Activated gamma-delta T cell treated with anti-CD3 and anti-CD28 coated beads, Interleukin-2, amount 50 U/mL, for 16 hours (primary cell): Measurements from ENCODE around the gene ARHGEF4.
"Not testable (repeated sequence)": the region's sequence is repeated elsewhere in the genome, so short reads cannot be mapped to it uniquely, and the experiment has no call there.

Experiments
- DNase-seq: peaks from one replicate; pipeline ENCODE4 v3.0.0-alpha.2; 2020; ENCODE audit warnings: low read depth

ARHGEF4 gene

DNA sequence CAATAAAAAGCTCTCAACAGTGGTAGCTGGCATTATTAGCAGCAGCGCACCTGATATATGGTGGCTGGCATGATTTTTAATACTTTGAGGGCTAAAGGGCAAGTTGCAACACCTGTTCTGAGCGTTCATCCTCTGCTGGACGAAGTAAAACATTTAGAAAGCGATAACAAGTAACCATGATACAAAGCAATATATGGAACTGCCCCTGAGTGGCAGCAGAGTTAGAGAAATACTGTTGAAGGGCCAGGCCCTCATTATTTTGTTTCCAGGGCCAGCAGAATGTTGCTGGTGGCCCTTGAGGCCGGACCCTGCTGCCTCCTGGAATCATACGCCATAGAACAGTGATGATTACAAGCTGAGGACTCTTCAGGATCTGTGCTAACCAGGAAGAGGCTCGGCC lies 47.8 kb downstream of the ARHGEF4 start:
- DNase-seq = no peak

DNA sequence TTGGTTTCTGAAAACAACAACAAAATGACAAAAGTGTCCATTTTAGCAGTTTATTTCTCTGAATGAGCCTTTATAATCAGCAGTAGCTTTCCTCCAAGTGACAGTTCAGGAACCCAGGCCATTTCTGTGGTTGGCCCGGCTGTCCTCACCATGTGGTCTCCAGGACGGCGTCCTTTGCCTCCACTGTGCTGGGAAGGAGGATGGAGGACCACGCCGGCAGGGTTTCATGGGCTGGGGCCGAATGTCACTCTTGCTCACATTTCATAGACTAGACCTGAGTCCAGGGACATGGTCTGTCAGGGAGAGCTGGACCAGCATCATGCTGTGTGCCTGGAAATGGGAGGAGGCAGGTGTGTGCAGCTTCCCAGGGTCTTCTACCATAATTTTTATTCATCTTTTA lies 50.9 kb downstream of the ARHGEF4 start:
- no peak for DNase-seq

DNA sequence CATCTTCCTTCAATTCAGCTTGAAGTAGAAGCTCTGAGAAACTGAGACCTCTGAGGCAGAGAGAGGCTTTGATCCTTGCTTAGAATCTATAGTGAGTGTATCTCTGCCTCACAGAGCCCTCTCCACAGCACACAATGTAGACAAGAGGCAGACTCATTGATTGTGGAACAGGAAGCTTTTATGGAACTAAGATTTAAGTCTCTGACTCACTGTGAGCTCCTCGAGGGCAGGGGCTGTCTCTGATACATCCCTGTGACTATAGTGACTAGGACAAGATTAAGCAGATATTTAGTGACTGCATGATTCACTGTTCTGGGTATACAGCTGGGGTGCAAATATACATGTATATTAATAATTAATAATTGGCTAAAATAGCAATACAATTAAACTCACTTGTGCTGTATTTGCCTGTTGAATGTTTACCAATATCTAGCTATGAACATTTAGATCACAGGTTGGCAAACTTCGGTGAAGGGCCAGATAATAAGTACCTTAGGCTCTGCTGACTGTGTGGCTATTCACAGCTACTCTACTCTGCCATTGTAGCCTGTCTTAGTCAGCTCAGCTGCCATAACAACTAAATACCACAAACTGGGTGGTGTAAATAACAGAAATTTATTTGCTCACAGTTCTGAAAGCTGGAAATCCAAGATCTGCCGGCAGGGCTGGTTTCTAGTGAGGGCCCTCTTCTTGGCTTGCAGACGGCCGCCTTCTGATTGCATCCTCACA lies 54.4 kb downstream of the ARHGEF4 start:
- no peak for DNase-seq

DNA sequence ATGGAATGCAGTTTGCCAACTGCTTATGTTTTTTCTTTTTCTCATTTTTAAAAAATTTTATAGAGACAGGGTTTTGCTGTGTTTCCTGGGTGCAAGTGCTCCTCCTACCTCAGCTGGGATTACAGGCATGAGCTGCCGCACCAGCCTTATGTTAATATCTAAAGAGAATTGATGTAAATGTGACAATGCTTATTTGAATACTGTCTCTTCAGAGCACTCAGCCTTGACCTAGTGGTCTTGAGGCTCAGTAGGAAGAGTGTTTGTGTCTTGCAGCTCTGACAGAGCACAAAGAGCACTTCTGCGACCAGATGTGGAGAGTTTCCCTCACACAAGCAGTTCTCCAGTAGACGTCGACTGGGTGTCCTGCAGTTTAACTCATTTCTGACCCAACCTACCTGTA lies 55.3 kb downstream of the ARHGEF4 start:
- no peak for DNase-seq

DNA sequence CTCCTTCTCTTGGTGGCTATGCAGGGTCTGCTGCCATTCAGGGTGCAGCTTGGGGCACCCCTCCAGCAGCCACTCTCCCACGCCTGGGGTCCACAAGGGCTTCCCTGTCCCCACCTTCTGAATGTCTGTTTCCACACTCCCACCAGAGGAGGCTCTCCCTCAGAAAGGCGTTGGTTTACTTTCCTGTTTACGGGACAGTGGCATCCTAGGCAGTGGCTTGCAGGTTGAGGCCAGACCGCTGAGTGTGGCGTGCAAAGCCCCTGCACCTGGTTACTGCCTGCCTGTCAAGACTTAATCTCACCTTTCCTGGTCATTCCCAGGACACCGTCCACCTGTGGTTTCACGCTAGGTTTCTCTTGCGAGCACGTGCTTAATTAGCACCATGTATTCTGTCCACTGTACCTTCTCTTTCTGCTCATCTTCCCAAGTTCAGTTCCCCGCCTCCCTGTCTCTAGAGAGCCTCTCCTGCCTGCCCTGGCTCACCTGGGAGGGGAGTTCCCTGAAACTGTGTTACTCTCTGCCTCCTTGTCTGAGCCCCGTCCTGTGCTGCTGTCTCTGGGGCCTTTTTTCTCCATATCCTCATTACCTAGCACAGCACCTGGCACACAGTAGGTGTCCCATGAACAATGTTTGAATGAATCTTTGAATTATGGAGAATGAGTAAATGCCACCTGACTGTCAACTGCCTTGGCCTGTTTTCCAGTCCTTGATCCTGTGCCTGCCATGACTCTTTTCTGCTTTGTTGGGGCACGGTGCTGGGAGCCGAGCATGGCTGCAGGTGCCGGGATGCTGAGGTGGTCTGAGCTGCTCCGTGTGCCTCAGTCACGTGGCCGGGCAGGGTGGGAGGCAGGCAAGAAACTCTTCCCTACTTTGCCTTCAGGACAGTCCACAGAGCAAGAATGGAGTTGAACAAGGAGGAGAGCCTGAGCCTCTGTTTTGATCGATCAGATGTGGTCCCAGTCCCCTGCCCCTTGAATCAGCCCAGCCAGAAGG lies 56.4 kb downstream of the ARHGEF4 start:
- DNase-seq = no peak

DNA sequence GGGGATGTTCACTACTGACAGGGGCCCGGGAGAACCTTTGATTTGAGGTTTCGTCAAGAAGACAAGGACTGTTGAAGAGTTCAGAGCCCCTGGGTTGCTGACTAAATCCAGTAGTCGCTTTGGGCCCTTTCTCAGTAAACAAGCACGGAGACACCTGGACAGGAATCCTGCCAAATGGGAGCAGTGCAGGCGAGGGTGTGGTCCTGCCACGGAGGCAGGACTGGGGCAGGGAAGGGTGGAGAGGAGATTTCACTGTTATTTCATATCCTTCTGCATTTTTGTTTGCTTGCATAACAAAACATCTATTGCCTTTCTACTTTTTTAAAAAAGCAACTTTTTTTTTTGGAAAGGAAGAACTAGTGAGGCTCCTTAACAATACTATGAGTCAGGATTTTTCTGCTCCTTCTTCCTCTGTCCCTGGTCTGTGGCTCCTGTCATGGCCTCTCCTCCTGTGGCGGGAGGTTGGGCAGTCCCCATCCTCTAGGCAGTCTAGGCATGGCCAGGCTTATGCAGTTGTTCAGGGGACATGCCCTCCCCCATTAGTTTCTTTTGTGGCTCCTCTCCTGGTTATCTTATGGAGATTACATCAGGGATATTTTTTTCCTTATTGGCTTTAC lies 57.7 kb downstream of the ARHGEF4 start:
- DNase-seq = no peak

DNA sequence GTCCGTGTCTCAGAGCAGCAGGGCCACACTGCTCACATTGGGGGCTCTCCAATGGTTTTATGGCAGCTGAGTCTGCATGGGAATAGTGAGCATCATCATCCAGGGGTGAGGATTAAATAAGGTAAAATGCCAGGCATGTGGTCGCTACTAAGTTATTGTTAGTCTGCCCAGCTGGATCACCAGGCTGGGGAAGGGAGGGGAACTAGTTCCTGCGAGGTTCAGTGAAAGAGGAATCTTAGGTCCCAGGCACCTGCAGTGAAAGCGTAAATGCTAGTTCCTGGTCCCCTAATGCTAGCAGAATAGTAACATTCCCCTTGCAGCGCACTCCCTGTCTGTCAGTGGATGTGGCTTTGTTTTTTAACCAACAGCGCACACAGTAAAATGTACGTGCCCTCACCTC lies 60.1 kb downstream of the ARHGEF4 start:
- DNase-seq = no peak

DNA sequence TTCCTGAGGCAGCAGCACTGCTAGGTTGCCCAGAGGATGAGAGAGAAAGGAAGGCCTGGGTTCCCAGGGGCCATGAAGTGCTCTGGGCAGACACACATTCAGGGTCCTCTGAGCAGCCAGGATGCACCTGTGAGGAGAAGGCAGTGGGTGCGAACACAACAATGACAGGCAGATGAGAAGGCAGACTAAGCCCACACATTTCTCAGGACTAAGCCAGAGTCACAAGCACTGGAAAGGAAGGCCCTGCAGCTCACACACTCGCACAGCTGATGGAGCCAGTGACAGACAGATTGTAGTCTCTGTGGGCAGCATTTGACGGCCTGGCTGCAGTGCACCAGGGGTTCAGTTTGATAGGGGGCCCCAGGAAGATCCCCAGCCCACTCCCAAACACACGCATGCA lies 61.8 kb downstream of the ARHGEF4 start:
- DNase-seq = no peak

DNA sequence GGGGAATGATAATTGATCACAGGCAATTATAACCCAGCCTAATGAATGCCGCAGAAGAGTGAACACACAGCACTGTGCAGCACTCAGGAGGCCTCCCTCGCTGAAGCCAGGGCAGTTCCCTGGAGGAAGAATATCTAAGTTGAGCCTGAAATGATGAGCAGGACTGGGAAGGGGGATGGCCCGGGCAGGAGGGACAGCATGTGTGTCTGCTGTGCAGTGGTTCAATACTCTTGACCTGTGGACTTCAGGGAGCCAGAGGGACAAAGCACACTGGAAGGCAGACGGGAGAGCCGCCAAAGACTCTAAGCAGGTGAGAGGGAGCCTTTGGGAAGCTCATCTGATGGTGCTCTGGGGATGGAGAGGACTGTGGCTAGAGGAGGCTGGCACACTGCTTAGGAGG lies 62.6 kb downstream of the ARHGEF4 start:
- DNase-seq = no peak

DNA sequence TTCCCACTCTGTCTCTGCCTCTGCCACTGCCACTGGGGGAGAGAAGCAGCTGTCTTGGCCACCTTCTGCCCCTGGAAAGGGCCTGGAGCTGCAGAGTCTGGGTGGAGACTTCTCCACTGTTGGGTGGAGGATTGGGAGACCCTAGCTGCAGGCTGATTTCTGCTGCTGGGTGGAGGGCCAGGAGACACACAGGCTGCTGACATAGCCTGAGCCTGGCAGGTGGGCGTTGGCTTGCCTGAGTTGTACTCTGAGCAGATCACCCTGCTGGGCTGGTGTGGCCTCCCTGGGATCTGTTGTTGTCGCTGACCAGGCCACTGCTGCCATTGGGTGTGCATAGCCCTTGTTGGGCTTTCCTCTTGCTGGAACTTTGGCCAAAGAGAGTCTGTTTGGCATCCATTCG lies 64.3 kb downstream of the ARHGEF4 start:
- DNase-seq = no peak

DNA sequence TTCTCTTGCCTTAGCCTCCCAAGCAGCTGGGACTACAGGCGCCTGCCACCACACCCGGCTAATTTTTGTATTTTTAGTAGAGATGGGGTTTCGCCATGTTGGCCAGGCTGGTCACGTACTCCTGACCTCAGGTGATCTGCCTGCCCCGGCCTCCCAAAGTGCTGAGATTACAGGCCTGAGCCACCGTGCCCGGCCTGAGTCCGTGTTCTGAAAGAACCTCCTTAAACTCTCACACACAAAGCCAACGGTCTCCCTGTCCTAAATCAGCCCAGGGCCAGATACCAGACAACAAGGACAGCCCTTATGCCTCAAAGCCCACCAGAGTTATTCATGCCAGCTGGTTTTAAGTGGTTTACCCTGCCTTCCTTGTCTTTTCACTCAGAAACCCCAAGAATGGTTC lies 64.9 kb downstream of the ARHGEF4 start:
- DNase-seq = not testable (repeated sequence)

DNA sequence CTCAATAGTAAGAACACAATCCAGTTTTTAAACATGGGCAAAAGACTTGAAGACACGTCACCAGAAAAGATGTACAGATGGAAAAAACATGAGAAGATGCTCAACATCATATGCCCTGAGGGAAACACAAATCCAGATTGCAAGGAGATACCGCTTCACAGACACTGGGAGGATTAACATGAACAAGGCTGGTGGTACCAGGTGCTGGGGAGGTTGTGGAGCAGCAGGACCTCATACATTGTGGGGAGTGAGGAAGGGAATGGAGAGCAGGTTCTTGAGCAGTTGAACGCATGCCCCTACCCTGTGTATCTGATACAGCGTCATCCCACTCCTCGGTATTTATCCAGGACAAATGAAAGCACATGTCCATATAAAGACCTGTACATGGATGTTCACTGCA lies 72.1 kb downstream of the ARHGEF4 start:
- DNase-seq = no peak

DNA sequence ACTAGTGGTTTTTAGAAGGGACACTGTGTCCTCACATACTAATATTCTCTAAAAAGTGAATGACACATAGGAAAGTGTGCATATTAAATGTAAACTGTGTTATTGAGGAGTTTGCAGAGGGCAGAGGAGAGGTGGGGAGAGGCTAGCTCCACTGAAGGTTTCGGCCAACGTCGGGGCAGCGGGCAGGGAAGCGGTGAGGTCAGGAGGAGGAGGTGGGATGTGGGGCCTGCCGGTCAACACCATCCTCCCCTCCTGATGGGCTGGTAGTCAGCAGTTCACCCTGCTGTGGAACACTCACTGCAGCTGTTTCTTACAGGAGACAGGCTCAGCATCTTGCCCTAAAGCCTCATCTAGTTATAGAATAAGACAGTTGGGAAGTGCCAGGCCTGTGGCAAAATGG lies 74.2 kb downstream of the ARHGEF4 start:
- no peak for DNase-seq

DNA sequence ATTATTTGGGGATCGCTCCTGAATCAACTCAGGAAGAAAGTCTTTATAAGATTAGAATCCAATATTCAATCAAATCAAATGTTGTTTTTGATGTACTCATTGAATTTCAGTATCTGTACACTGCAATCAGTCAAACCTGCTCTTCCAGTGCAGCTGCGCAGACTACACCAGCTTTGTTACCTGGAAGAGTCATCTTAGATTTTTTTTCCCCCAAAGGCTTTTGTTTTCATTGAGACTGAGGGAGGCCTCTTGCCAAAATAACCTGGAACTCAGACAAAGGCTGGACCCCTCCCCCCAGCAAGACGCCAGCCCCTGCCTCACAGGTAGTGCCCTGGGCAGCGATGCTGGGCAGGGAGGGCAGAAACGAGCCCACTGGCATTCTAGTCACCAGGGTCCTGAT lies 74.8 kb downstream of the ARHGEF4 start:
- DNase-seq = no peak

DNA sequence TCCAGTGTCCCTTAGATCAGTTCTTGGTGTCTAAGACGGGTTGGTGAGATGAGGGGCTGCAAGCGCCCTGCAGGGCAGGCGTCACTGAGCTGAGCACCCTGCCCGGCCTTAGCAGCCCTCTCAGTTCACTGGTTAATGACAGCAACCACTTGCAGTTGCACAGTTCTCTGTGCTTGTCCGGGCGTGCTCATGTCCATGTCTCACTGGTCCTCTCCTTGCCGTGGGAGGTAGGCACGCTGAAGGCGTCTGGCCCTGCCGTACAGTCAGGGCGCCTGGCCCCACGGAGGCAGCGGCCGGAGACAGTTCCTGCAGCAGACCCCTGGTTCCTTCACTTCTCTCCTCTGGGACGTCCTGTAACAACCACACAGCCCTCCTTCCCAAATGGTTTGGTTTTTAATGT lies 75.3 kb downstream of the ARHGEF4 start:
- no peak for DNase-seq

DNA sequence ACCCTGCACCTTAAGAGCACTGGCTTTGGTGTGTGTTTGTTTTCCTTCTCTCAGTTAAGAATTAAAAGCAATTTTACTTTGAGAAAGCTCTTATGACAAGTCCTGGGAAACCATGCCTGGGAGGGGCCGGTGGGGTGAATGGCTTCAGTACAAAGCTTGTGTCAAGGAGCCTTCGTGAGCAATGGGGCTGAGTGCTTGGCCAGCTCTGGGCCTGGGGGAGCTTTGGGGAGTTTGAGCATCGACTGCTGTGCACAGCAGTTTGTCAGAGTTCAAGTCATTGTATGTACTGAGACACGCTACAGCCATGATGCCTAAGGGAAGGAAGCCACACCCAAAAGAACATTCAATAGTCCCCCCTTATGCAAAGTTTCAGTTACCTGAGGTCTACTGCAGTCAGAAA lies 75.8 kb downstream of the ARHGEF4 start:
- no peak for DNase-seq

DNA sequence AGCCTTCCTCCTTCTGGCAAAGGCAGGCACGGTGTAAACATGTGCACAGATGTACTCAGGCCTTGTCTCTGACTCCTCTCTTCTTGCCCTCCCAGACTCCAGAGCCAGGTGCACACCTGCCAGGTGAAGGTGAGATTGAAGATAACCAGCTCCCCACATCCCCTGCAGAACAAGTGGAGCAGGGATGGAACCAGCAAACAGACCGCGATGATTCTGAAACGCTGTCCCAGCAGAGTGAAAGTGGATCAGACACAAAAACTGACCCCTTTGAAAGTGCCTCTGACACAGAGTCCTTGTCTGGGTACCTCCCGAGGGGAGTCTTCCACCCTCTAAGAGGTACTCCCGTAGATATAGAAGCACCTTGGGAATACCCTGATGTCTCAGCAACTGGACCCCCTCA lies 77.2 kb downstream of the ARHGEF4 start:
- DNase-seq = no peak

DNA sequence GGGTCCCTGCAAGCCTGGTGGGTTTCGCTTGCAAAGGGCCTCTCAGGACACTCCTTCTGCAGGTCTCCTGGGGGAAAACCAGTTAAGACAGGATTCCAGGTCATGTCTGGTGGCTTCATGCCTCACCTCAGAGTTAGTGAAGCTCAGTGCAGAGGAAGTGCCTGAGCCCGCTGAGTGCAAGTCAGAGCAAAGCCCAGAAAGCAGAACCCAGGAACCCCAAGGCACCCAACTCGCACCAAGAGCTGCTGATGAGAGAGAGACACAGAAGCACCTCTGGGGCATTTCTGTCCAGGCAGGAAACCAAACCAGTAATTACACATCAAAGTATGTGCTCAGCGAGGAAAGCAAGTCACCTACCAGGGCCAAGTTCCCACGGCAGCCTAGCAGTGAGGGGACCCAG lies 78.4 kb downstream of the ARHGEF4 start:
- no peak for DNase-seq

DNA sequence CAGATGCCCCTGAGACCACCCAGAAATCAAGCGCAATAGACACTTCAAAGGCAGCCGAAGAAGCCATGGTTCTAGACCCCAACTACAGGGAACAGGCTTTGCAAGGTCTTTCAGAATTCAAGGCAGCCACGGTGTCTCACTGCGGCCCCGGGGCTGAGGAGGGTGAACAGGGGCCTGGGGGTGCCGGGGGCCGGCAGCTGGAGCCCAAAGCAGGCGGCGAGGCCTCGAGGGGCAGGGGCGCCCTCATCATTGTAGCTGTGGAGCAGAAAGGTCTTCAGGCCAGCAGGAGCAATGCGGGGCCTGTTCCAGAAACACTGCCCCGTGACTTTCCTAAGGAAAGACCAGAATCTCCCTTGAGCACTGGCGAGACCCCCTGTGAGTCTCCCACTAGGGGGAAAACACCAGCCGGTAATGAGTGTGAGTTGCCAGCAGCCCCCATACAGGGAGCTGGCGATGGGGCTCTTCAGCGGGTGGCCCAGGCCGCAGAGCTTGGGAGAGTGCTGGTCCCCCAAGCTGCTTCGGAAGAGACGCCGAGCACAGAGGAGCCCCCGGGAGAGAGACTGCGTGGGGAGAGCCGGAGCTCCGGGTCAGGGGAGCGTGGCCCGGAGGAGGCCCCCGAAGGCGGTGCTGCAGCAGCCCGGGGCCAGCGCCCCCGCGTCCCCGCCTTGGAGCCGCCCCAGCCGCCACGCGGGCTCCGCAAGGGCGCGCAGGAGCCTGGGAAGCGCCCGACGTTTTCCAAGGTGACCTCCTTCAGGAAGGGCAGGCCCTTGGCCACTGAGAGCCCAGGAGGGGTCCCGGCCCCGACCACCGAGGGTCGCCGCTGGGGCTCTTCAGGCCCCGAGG lies 79.1 kb downstream of the ARHGEF4 start:
- no peak for DNase-seq

DNA sequence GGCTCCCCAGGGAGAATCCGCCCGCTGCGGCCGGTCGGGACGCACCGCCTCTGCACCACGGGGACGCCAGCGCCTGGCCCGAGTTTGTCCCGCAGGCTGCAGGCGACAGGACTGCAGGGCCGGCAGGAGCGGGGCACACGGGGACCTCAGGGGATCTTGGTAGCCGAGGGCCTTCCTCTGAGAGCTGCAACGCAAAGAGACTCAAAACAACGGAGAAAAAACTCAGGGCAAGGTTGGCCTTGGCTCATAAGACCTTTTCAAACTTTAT lies 79.7 kb downstream of the ARHGEF4 start:
- no peak for DNase-seq

DNA sequence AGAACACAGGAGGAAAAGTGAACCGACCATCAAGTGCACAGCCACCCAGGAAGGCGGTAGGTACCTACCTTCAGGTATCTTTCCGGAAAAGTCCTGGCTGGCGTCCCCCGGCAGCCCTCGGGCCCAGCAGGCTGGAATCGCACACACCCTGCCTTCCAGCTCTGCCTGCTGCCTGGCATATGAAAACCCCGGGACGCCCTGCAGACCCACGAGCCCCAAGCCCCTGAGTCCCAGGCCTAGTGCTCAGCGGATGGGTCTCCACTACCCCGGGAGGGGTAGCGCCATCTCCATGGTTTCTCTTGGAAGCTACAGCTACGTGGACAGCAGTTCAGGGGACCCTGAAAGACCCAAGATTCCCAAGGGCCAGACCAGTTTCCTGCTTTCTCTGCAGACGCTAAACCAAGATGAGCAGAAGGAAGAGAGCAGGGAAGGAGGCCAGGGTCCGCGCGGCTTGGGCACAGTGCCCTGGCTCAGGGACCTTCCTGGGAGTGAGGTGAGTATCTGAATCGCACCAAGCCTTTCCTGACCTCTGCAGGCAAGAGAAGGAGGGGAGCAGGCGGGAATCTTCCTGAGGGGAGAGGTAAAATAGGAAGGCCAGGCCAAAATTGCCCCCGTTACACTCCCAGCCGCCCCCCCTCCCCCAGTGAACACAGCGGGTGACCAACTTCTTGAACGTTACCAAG lies 80.4 kb downstream of the ARHGEF4 start:
- DNase-seq = no peak

DNA sequence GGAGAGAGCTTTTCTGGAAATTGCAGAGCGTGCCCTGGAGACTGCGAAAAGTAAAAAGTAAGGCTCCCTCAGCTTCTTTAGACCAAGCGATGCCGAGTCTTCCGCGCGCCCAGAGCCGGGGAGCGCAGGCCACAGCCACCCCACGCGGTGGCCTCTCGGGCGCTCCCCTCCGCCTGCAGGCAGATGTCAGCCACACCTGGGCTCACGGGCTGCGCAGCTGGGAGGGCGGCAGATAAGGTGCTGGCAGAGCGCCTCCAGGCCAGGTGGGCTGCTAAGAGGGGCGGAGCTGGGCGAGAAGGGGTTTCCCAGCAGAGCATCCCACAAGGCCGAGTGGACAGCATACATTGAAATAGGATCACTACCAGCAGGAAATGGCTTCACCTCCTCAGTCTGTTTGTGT lies 81.7 kb downstream of the ARHGEF4 start:
- no peak for DNase-seq
